H1 (cell line): ENCODE data around the gene MYLK4. TPM values are rescaled to one million over a fixed set of nuclear protein-coding genes. Genes with fewer than 3 reads are reported as not detected.

Experiments used
- CTCF ChIA-PET: fragments of 300-600 bp; sonication (Branson Sonifier 250); formaldehyde crosslinking; loops from one replicate; lab custom pipeline; 2021; ENCODE audit not compliant: partially characterized antibody; lab: Charles Lee
- POLR2A ChIA-PET: fragments of 300-600 bp; sonication (Branson Sonifier 250); formaldehyde crosslinking; loops from one replicate; lab custom pipeline; 2021; ENCODE audit warnings: inconsistent platforms; ENCODE audit not compliant: partially characterized antibody; lab: Charles Lee
- DNase-seq, 2 experiments: peaks; one replicate each; pipeline versions ENCODE4 v3.0.0 to v3.0.0-alpha.2; 2010 to 2022; ENCODE audit warnings: low spot score in 2 of 2, low read depth in 1 of 2, mixed read lengths in 1 of 2
- FAIRE-seq: peaks from 2 replicates; lab custom pipeline; 2011; peaks lifted over from hg19 to GRCh38; lab: Jason Lieb, UNC
- H2AFZ ChIP-seq: 2 replicates; pipeline ENCODE4 v1.8.1; 2012; ENCODE audit warnings: low read length, inconsistent platforms
- H2AK5ac ChIP-seq: 2 replicates; pipeline ENCODE4 v1.6.1; 2013; ENCODE audit warnings: low read depth, low read length
- H2BK120ac ChIP-seq: replicated peaks from 2 replicates; pipeline ENCODE3; 2013; ENCODE audit warnings: low read depth, low read length, inconsistent platforms
- H2BK12ac ChIP-seq: 2 replicates; pipeline ENCODE4 v1.6.1; 2013; ENCODE audit warnings: low read depth, low read length
- H2BK15ac ChIP-seq: 2 replicates; pipeline ENCODE4 v1.6.1; 2013; ENCODE audit warnings: low read length
- H2BK20ac ChIP-seq: 2 replicates; pipeline ENCODE4 v1.6.1; 2013; ENCODE audit warnings: low read length
- H2BK5ac ChIP-seq: 2 replicates; pipeline ENCODE4 v1.6.1; 2013; ENCODE audit warnings: low read depth, low read length
- H3K14ac ChIP-seq: 2 replicates; pipeline ENCODE4 v1.6.1; 2013; ENCODE audit warnings: inconsistent platforms; ENCODE audit not compliant: insufficient read length
- H3K18ac ChIP-seq: 2 replicates; pipeline ENCODE4 v1.6.1; 2013; ENCODE audit warnings: low read length; ENCODE audit errors: extremely low read depth
- H3K23ac ChIP-seq: 2 replicates; pipeline ENCODE4 v1.6.1; 2013; ENCODE audit warnings: inconsistent platforms; ENCODE audit not compliant: insufficient read length
- H3K23me2 ChIP-seq: 2 replicates; pipeline ENCODE4 v1.6.1; 2013; ENCODE audit warnings: low read depth, low read length
- H3K27ac ChIP-seq: 2 replicates; pipeline ENCODE4 v1.6.1; 2011; ENCODE audit warnings: low read depth, low read length, inconsistent platforms
- H3K27me3 ChIP-seq, 4 experiments: replicated peaks in 1 of 4; 1 replicate in 1 of 4; 2 replicates in 3 of 4; pipeline versions ENCODE4 v1.6.1 to v1.8.1; 2011 to 2013; ENCODE audit warnings: low read length in 3 of 4, mild to moderate bottlenecking in 3 of 4, inconsistent platforms in 2 of 4, mixed read lengths in 2 of 4, moderate library complexity in 1 of 4; ENCODE audit not compliant: control insufficient read depth in 3 of 4, insufficient read depth in 3 of 4; ENCODE audit errors: extremely low read depth in 1 of 4
- H3K36me3 ChIP-seq, 4 experiments: 2 replicates each; pipeline versions ENCODE4 v1.6.1 to v1.8.1; 2011 to 2013; ENCODE audit warnings: mild to moderate bottlenecking in 4 of 4, low read length in 3 of 4, moderate library complexity in 2 of 4, control low read depth in 1 of 4, inconsistent platforms in 1 of 4; ENCODE audit not compliant: insufficient read depth in 4 of 4, control insufficient read depth in 2 of 4
- H3K4ac ChIP-seq: replicated peaks from 2 replicates; pipeline ENCODE3; 2013; ENCODE audit warnings: low read length, low read depth, mixed read lengths, inconsistent platforms; ENCODE audit not compliant: insufficient read length
- H3K4me1 ChIP-seq, 4 experiments: replicated peaks in 1 of 4; 1 replicate in 1 of 4; 2 replicates in 3 of 4; pipeline versions ENCODE4 v1.6.1 to v1.8.1; 2011 to 2013; ENCODE audit warnings: low read length in 3 of 4, inconsistent platforms in 2 of 4, mixed read lengths in 1 of 4; ENCODE audit not compliant: insufficient read depth in 4 of 4, control insufficient read depth in 3 of 4
- H3K4me2 ChIP-seq, 2 experiments: 2 replicates each; pipeline versions ENCODE4 v1.6.1 to v1.8.1; 2011 to 2013; ENCODE audit warnings: low read depth in 2 of 2, low read length in 2 of 2, control low read depth in 1 of 2, inconsistent platforms in 1 of 2, mild to moderate bottlenecking in 1 of 2; ENCODE audit not compliant: insufficient read depth in 1 of 2
- H3K4me3 ChIP-seq, 4 experiments: fragments of 200-600, 300-600 bp in 1 of 4; sonication (generic), shearing (Covaris generic), sonication (Bioruptor Twin) in 1 of 4; 2 replicates each; pipeline versions ENCODE4 v1.5.1 to v1.8.1; 2011 to 2016; ENCODE audit warnings: low read length in 4 of 4, low read depth in 3 of 4, control low read depth in 2 of 4, inconsistent platforms in 2 of 4, mild to moderate bottlenecking in 2 of 4, mixed read lengths in 1 of 4, moderate library complexity in 1 of 4; ENCODE audit not compliant: insufficient read depth in 2 of 4; ENCODE audit errors: extremely low read depth in 1 of 4
- H3K56ac ChIP-seq: replicated peaks from 2 replicates; pipeline ENCODE3; 2013; ENCODE audit warnings: low read depth, mild to moderate bottlenecking, mixed read lengths, low read length, inconsistent platforms; ENCODE audit not compliant: insufficient read length
- H3K79me1 ChIP-seq: 2 replicates; pipeline ENCODE4 v1.6.1; 2013; ENCODE audit warnings: low read depth, low read length, control low read depth
- H3K79me2 ChIP-seq, 2 experiments: 2 replicates each; pipeline versions ENCODE4 v1.6.1 to v1.8.1; 2012 to 2013; ENCODE audit warnings: low read length in 2 of 2, mild to moderate bottlenecking in 2 of 2, inconsistent platforms in 1 of 2; ENCODE audit not compliant: insufficient read depth in 2 of 2, control insufficient read depth in 1 of 2
- H3K9ac ChIP-seq, 4 experiments: replicated peaks in 1 of 4; 1 replicate in 1 of 4; 2 replicates in 3 of 4; pipeline versions ENCODE4 v1.6.1 to v1.8.1; 2011 to 2013; ENCODE audit warnings: low read depth in 3 of 4, low read length in 3 of 4, control low read depth in 2 of 4, mild to moderate bottlenecking in 2 of 4, moderate library complexity in 2 of 4, inconsistent platforms in 1 of 4; ENCODE audit errors: extremely low read depth in 1 of 4
- H3K9me3 ChIP-seq, 2 experiments: 2 replicates each; pipeline versions ENCODE4 v1.6.1 to v1.8.1; 2012 to 2013; ENCODE audit warnings: mild to moderate bottlenecking in 2 of 2, moderate library complexity in 2 of 2, control low read depth in 1 of 2, inconsistent platforms in 1 of 2, low read depth in 1 of 2, low read length in 1 of 2, mixed read lengths in 1 of 2; ENCODE audit not compliant: insufficient read depth in 2 of 2
- H4K20me1 ChIP-seq, 2 experiments: replicated peaks in 1 of 2; 2 replicates each; pipeline versions ENCODE3 to v1.8.1; 2011 to 2013; ENCODE audit warnings: inconsistent platforms in 2 of 2, low read length in 2 of 2, mild to moderate bottlenecking in 1 of 2; ENCODE audit not compliant: insufficient read depth in 2 of 2, control insufficient read depth in 1 of 2
- H4K5ac ChIP-seq: 2 replicates; pipeline ENCODE4 v1.6.1; 2013; ENCODE audit warnings: low read length, low read depth, mixed read lengths, inconsistent platforms; ENCODE audit not compliant: insufficient read length
- H4K8ac ChIP-seq: 2 replicates; pipeline ENCODE4 v1.8.0; 2013; ENCODE audit warnings: mild to moderate bottlenecking, moderate library complexity, low read length, inconsistent platforms; ENCODE audit not compliant: insufficient read depth; ENCODE audit errors: extremely low read depth
- H4K91ac ChIP-seq: replicated peaks from 2 replicates; pipeline ENCODE3; 2013; ENCODE audit warnings: low read length, mixed read lengths, inconsistent platforms; ENCODE audit not compliant: insufficient read length
- BCL11A ChIP-seq, 2 experiments: IDR thresholded peaks; one replicate each; pipeline ENCODE4 v1.6.1; 2011; ENCODE audit warnings: low read depth in 2 of 2, low read length in 2 of 2, mild to moderate bottlenecking in 2 of 2
- FOSL1 ChIP-seq: IDR thresholded peaks from 2 replicates; pipeline ENCODE4 v1.6.1; 2011; ENCODE audit warnings: mild to moderate bottlenecking, low read depth, low read length, moderate library complexity; ENCODE audit not compliant: insufficient read depth
- WGBS, 2 experiments: shearing (Covaris generic) in 1 of 2; methylation state at CpG; one replicate each; pipeline versions ENCODE4 v1.1.6 to v1.1.7; 2013 to 2015; ENCODE audit warnings: low lambda C conversion rate in 2 of 2, mixed read lengths in 2 of 2, inconsistent platforms in 1 of 2, low coverage in 1 of 2, missing lambda C conversion rate in 1 of 2; ENCODE audit not compliant: insufficient replicate concordance in 2 of 2, insufficient coverage in 1 of 2, insufficient read length in 1 of 2; ENCODE audit errors: extremely low coverage in 1 of 2, missing lambda C conversion rate in 1 of 2; 5-methylcytosine and 5-hydroxymethylcytosine counted together
- polyA plus RNA-seq, 7 experiments: library from polyadenylated mRNA; depleted of rRNA in 3 of 7; stranded (reverse) in 5 of 7; unstranded in 2 of 7; fragments of >200 nt in 5 of 7; fragments of 200-250 nt in 2 of 7; gene quantifications; 1 replicate in 5 of 7; 2 replicates in 1 of 7; 4 replicates in 1 of 7; pipeline versions ENCODE4 v1.2.1 to v1.2.3, GENCODE V29; 2011 to 2013; ENCODE audit warnings: missing spikeins in 2 of 7, mixed read lengths in 2 of 7
- total RNA-seq: library from RNA; stranded (reverse); fragmentation: NEBNext Ultra II Directional; extraction: Animal tissue kit (Norgen Biotek cat#: 25700); gene quantifications from 2 replicates; pipeline ENCODE4 v1.2.1, GENCODE V29; 2021

The MYLK4 gene
- total and polyA plus RNA-seq, 2 of the 8 experiments (the other 6 are each of a cell fraction or from before 2014, with no cell fraction given), result 0.11 to 0.17 TPM

DNA sequence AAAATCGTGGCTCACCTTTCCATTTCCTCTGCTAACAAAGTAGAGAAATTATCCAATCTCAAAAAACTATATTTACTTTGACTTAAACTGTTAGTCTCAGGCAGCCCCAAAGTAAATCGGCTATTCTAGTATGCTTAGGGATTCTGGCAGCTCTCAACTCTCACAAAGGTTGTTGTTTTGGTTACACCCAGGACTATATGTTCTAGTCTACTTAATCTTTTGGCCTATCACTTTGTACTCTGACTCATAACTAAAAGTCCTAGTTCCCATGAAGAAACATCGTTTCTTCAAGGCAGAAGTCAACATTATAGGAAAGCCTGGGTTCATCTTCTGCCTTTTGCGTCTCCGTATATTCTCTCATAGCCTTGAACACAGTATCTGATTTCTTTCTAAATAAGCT is 42.3 kb downstream of the MYLK4 start:
- no peak overlapping the region for H3K4me3 ChIP-seq
- H2BK20ac ChIP-seq, result no peak overlapping the region
- TF ChIP-seq BCL11A (IDR thresholded peaks at IDR 0.05; ENCODE audit: low read depth in 2 of 2, low read length in 2 of 2) (no peak), FOSL1 (no peak)
- H3K27me3 ChIP-seq, result no peaks in the 10 kb centered on the region
- no peak overlapping the region for H3K23ac ChIP-seq
- H4K91ac ChIP-seq, result no peak overlapping the region
- H2BK15ac ChIP-seq, result no peak overlapping the region
- no peaks in the 10 kb centered on the region for H3K79me1 ChIP-seq
- 88% methylated on average over 5 of the region's 5 CpGs; no CpG with 5 or more reads in 1 of the 2 experiments for WGBS, 2 experiments
- ChIA-PET CTCF (interaction anchor here (1.4 kb wide), 1 partner anchor 30 kb away, joined by 3 read pairs; no protein-coding TSS in a partner anchor), POLR2A (no interaction called here)
- no peak for FAIRE-seq
- H2AK5ac ChIP-seq, result no peak overlapping the region
- no peak overlapping the region for H3K4me2 ChIP-seq
- H2BK5ac ChIP-seq, result no peak overlapping the region
- no peaks in the 10 kb centered on the region for H3K79me2 ChIP-seq
- no peak overlapping the region for H3K4ac ChIP-seq
- no peak overlapping the region for H2BK120ac ChIP-seq
- H3K56ac ChIP-seq, result no peak overlapping the region
- H3K14ac ChIP-seq, result no peak overlapping the region
- peaks cover 15 to 27% of the 10 kb centered on the region in 2 experiments for H3K9me3 ChIP-seq
- no peak for DNase-seq
- no peaks in the 10 kb centered on the region for H4K20me1 ChIP-seq
- H2BK12ac ChIP-seq, result no peak overlapping the region
- no peaks in the 10 kb centered on the region for H3K36me3 ChIP-seq
- H3K9ac ChIP-seq, result no peak overlapping the region
- no peaks in the 10 kb centered on the region for H3K23me2 ChIP-seq
- H4K8ac ChIP-seq, result no peak overlapping the region
- no peak overlapping the region for H4K5ac ChIP-seq
- no peak overlapping the region for H3K18ac ChIP-seq
- H2AFZ ChIP-seq, result no peak overlapping the region
- H3K4me1 ChIP-seq, result peaks cover 0 to 3% (median 0%) of the 10 kb centered on the region in 4 experiments; a peak in 1 of 7 replicates
- no peak overlapping the region for H3K27ac ChIP-seq
